GM21526 (cell line): ENCODE data around the gene KTN1.

Experiments
- ATAC-seq: cut with Tn5 transposase; IDR thresholded peaks from one replicate; pipeline ENCODE4 v1.9.1; 2021; ENCODE audit warnings: moderate library complexity; ENCODE audit not compliant: unreplicated experiment, low FRiP score

The KTN1 gene

GRCh38 chr14:55667801-55668200, 87.8 kb downstream of the KTN1 start:
- ATAC-seq, result no peak

GRCh38 chr14:55671641-55672040, 91.6 kb downstream of the KTN1 start:
- ATAC-seq, result no peak

GRCh38 chr14:55673048-55673447, 93.0 kb downstream of the KTN1 start:
- no peak for ATAC-seq

GRCh38 chr14:55681096-55681495, 101.1 kb downstream of the KTN1 start:
- ATAC-seq, result no peak

GRCh38 chr14:55684956-55685584, 105.1 kb downstream of the KTN1 start:
- ATAC-seq, result no peak

- ATAC-seq, result no peak
Measured at GRCh38 chr14:55686713-55687112, 106.7 kb downstream of the KTN1 start.

- ATAC-seq, result no peak
Measured at GRCh38 chr14:55688566-55688965, 108.6 kb downstream of the KTN1 start.

GRCh38 chr14:55689981-55690871, 110.2 kb downstream of the KTN1 start:
- ATAC-seq, result no peak

- ATAC-seq, result no peak
Measured at GRCh38 chr14:55691659-55692058, 111.7 kb downstream of the KTN1 start.

GRCh38 chr14:55693904-55694303, 113.9 kb downstream of the KTN1 start:
- no peak for ATAC-seq

- ATAC-seq, result no peak
Measured at GRCh38 chr14:55697414-55697861, 117.4 kb downstream of the KTN1 start.

GRCh38 chr14:55698051-55698450, 118.0 kb downstream of the KTN1 start:
- no peak for ATAC-seq

- ATAC-seq, result no peak
Measured at GRCh38 chr14:55699131-55700057, 119.4 kb downstream of the KTN1 start.

GRCh38 chr14:55701638-55702037, 121.6 kb downstream of the KTN1 start:
- ATAC-seq, result peak; percentile 89

GRCh38 chr14:55702511-55702910, 122.5 kb downstream of the KTN1 start:
- no peak for ATAC-seq

GRCh38 chr14:55704654-55705053, 124.6 kb downstream of the KTN1 start:
- ATAC-seq, result no peak

- no peak for ATAC-seq
Measured at GRCh38 chr14:55705651-55706364, 125.8 kb downstream of the KTN1 start.

GRCh38 chr14:55706365-55706684, 126.3 kb downstream of the KTN1 start:
- no peak for ATAC-seq

GRCh38 chr14:55706893-55707292, 126.9 kb downstream of the KTN1 start:
- no peak for ATAC-seq

GRCh38 chr14:55707365-55707804, 127.4 kb downstream of the KTN1 start:
- ATAC-seq, result no peak
